HepG2 (cell line): ENCODE data around the gene EFEMP2. TPM values are rescaled to one million over a fixed set of nuclear protein-coding genes. Genes with fewer than 3 reads are reported as not detected.
A peak's percentile ranks its signal among the peaks of the same experiment; 100 is the strongest.

Experiments used
- CC2D1A ChIP-seq: sonication (generic); formaldehyde crosslinking; IDR thresholded peaks from 2 replicates; pipeline ENCODE4 v1.8.1; 2023; ENCODE audit warnings: mild to moderate bottlenecking, missing genetic modification reagents
- ELF1 ChIP-seq: sonication (generic); formaldehyde crosslinking; IDR thresholded peaks from 2 replicates; pipeline ENCODE4 v1.4.0; 2020; ENCODE audit warnings: missing genetic modification reagents
- ETV5 ChIP-seq: IDR thresholded peaks from 2 replicates; pipeline ENCODE4 v1.6.1; 2018; ENCODE audit warnings: missing biosample characterization, missing genetic modification reagents, inconsistent platforms, borderline replicate concordance
- GABPA ChIP-seq, 2 experiments: IDR thresholded peaks; 2 replicates each; pipeline ENCODE4 v1.6.1; 2011 to 2016; ENCODE audit warnings: low read depth in 2 of 2, low read length in 1 of 2, missing biosample characterization in 1 of 2, missing genetic modification characterization in 1 of 2
- KAT7 ChIP-seq: IDR thresholded peaks from 2 replicates; pipeline ENCODE4 v1.6.1; 2018; ENCODE audit warnings: borderline replicate concordance, missing compliant biosample characterization
- KDM5B ChIP-seq: sonication (generic); formaldehyde crosslinking; IDR thresholded peaks from 2 replicates; pipeline ENCODE4 v1.4.0; 2020; ENCODE audit warnings: missing genetic modification reagents, mild to moderate bottlenecking, borderline replicate concordance
- MYC ChIP-seq: sonication (generic); formaldehyde crosslinking; IDR thresholded peaks from 2 replicates; pipeline ENCODE4 v1.9.0; 2021; ENCODE audit warnings: missing genetic modification reagents, borderline replicate concordance
- NBN ChIP-seq: fragments of 450-650 bp; conservative IDR thresholded peaks from 2 replicates; pipeline ENCODE4 v1.6.1; 2017
- NR1H2 ChIP-seq: sonication (generic); formaldehyde crosslinking; IDR thresholded peaks from 2 replicates; pipeline ENCODE4 v1.8.1; 2022; ENCODE audit warnings: low read depth, missing genetic modification reagents, borderline replicate concordance
- NR2F6 ChIP-seq, 2 experiments: IDR thresholded peaks; 2 replicates each; pipeline ENCODE4 v1.6.1; 2016; ENCODE audit warnings: antibody characterized with exemption in 1 of 2, mild to moderate bottlenecking in 1 of 2
- PAWR ChIP-seq: sonication (generic); formaldehyde crosslinking; IDR thresholded peaks from 2 replicates; pipeline ENCODE4 v1.4.0; 2020; ENCODE audit warnings: missing genetic modification reagents, mild to moderate bottlenecking, borderline replicate concordance
- POLR2AphosphoS5 ChIP-seq: IDR thresholded peaks from 2 replicates; pipeline ENCODE4 v1.6.1; 2012; ENCODE audit warnings: low read depth, low read length
- PPARG ChIP-seq: conservative IDR thresholded peaks from 2 replicates; pipeline ENCODE4 v1.6.1; 2016; ENCODE audit warnings: missing biosample characterization, missing genetic modification reagents
- RARA ChIP-seq: IDR thresholded peaks from 2 replicates; pipeline ENCODE4 v1.6.1; 2016; ENCODE audit warnings: missing genetic modification reagents, missing compliant biosample characterization
- RXRA ChIP-seq: sonication (generic); formaldehyde crosslinking; IDR thresholded peaks from 2 replicates; pipeline ENCODE4 v1.5.1; 2020; ENCODE audit warnings: missing genetic modification reagents
- SMAD1 ChIP-seq: sonication (generic); formaldehyde crosslinking; IDR thresholded peaks from 2 replicates; pipeline ENCODE4 v1.4.0; 2020; ENCODE audit warnings: missing genetic modification reagents, low read depth, mild to moderate bottlenecking, borderline replicate concordance
- SOX5 ChIP-seq: IDR thresholded peaks from 2 replicates; pipeline ENCODE4 v1.6.1; 2016; ENCODE audit warnings: borderline replicate concordance
- SOX6 ChIP-seq, 2 experiments: fragments of 450-650 bp in 1 of 2; sonication (generic) in 1 of 2; formaldehyde crosslinking in 1 of 2; IDR thresholded peaks; 2 replicates each; pipeline versions ENCODE4 v1.4.0 to v1.6.1; 2017 to 2020; ENCODE audit warnings: antibody characterized with exemption in 1 of 2, mild to moderate bottlenecking in 1 of 2, missing genetic modification reagents in 1 of 2
- SP1 ChIP-seq, 2 experiments: fragments of 450-650 bp in 1 of 2; sonication (generic) in 1 of 2; formaldehyde crosslinking in 1 of 2; IDR thresholded peaks; 2 replicates each; pipeline versions ENCODE4 v1.4.0 to v1.6.1; 2016 to 2020; ENCODE audit warnings: missing genetic modification reagents in 1 of 2
- polyA plus RNA-seq, 8 experiments: library from polyadenylated mRNA; depleted of rRNA in 3 of 8; stranded (reverse) in 7 of 8; unstranded in 1 of 8; fragments of >200 nt; fragmentation: Illumina TruSeq in 4 of 8; extraction: Trizol in 4 of 8; gene quantifications; 2 replicates each; pipeline versions ENCODE4 v1.2.1 to v1.2.3, GENCODE V29; 2011 to 2016; ENCODE audit warnings: low read depth in 4 of 8, missing spikeins in 1 of 8, mixed read lengths in 1 of 8; ENCODE audit not compliant: insufficient read depth in 1 of 8
- total RNA-seq, 5 experiments: library from RNA; depleted of rRNA; stranded (reverse); fragments of >200 nt; fragmentation: Illumina TruSeq; extraction: Trizol; gene quantifications; 2 replicates each; pipeline ENCODE4 v1.2.3, GENCODE V29; 2016; ENCODE audit warnings: low read depth in 1 of 5
- TF ChIP-seq, protein P1 (sequence below): sonication (generic); formaldehyde crosslinking; IDR thresholded peaks from 2 replicates; pipeline ENCODE4 v1.5.0; 2020; ENCODE audit warnings: missing genetic modification reagents
- TF ChIP-seq, protein P2 (sequence below): IDR thresholded peaks from 2 replicates; pipeline ENCODE4 v1.6.1; 2016
- TF ChIP-seq, protein P3 (sequence below): sonication (generic); formaldehyde crosslinking; IDR thresholded peaks from 2 replicates; pipeline ENCODE4 v1.5.1; 2020; ENCODE audit warnings: missing genetic modification reagents, mild to moderate bottlenecking, borderline replicate concordance
- TF ChIP-seq, protein P4 (sequence below), 2 experiments: sonication (generic) in 1 of 2; formaldehyde crosslinking in 1 of 2; IDR thresholded peaks; 2 replicates each; pipeline versions ENCODE4 v1.5.1 to v1.6.1; 2011 to 2020; ENCODE audit warnings: borderline replicate concordance in 1 of 2, low read depth in 1 of 2, low read length in 1 of 2, mild to moderate bottlenecking in 1 of 2, missing genetic modification reagents in 1 of 2, moderate library complexity in 1 of 2
- TF ChIP-seq, protein P5 (sequence below): sonication (generic); formaldehyde crosslinking; IDR thresholded peaks from 2 replicates; pipeline ENCODE4 v1.4.0; 2020; ENCODE audit warnings: mild to moderate bottlenecking, missing genetic modification reagents

EFEMP2 gene
- total and polyA plus RNA-seq, 2 of the 13 experiments (the other 11 are each of a cell fraction or from before 2014, with no cell fraction given): 7.4 to 29.7 TPM

DNA sequence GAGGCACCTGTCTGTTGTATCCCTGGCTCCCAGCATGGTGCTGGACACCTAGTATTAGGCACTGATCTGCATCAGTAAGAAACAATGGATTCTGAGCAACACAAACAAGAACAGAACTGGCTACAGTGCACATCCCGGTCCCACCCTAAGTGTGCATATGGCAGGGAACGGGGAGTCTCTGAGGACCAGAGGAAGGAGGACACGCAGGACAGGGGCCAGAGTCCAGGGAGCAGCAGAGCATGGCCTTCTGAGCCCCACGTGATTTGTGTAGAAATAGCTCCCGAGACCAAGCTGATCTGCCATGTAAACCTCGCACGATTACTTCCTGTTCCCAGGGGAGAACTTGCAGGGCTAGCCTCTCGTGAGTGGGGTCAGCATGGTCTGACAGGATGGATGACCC, 51.5 kb downstream of the EFEMP2 start (continued):
- TF ChIP-seq, protein P1, sequence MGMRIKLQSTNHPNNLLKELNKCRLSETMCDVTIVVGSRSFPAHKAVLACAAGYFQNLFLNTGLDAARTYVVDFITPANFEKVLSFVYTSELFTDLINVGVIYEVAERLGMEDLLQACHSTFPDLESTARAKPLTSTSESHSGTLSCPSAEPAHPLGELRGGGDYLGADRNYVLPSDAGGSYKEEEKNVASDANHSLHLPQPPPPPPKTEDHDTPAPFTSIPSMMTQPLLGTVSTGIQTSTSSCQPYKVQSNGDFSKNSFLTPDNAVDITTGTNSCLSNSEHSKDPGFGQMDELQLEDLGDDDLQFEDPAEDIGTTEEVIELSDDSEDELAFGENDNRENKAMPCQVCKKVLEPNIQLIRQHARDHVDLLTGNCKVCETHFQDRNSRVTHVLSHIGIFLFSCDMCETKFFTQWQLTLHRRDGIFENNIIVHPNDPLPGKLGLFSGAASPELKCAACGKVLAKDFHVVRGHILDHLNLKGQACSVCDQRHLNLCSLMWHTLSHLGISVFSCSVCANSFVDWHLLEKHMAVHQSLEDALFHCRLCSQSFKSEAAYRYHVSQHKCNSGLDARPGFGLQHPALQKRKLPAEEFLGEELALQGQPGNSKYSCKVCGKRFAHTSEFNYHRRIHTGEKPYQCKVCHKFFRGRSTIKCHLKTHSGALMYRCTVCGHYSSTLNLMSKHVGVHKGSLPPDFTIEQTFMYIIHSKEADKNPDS (CRISPR knock-in tag): no peak
- TF ChIP-seq SOX5 (CRISPR knock-in tag): peak; percentile 55; the same call in 1 of the 2 replicates
- no peak for TF ChIP-seq NBN
- TF ChIP-seq, protein P2, sequence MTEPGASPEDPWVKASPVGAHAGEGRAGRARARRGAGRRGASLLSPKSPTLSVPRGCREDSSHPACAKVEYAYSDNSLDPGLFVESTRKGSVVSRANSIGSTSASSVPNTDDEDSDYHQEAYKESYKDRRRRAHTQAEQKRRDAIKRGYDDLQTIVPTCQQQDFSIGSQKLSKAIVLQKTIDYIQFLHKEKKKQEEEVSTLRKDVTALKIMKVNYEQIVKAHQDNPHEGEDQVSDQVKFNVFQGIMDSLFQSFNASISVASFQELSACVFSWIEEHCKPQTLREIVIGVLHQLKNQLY (CRISPR knock-in tag): peak; percentile 81
- peak; percentile 62 for TF ChIP-seq MYC (CRISPR knock-in tag)
- TF ChIP-seq, protein P3, sequence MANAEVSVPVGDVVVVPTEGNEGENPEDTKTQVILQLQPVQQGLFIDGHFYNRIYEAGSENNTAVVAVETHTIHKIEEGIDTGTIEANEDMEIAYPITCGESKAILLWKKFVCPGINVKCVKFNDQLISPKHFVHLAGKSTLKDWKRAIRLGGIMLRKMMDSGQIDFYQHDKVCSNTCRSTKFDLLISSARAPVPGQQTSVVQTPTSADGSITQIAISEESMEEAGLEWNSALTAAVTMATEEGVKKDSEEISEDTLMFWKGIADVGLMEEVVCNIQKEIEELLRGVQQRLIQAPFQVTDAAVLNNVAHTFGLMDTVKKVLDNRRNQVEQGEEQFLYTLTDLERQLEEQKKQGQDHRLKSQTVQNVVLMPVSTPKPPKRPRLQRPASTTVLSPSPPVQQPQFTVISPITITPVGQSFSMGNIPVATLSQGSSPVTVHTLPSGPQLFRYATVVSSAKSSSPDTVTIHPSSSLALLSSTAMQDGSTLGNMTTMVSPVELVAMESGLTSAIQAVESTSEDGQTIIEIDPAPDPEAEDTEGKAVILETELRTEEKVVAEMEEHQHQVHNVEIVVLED (CRISPR knock-in tag): no peak
- peak; percentile 49 for TF ChIP-seq RARA
- no peak for TF ChIP-seq GABPA (IDR thresholded peaks at IDR 0.05; ENCODE audit: low read depth, low read length)
- TF ChIP-seq GABPA (CRISPR knock-in tag; IDR thresholded peaks at IDR 0.05; ENCODE audit: low read depth): peak; percentile 59
- peak; percentile 55; the same call in 1 of the 2 replicates for TF ChIP-seq ETV5 (CRISPR knock-in tag)
- TF ChIP-seq PAWR (CRISPR knock-in tag): no peak
- no peak for TF ChIP-seq CC2D1A
- TF ChIP-seq NR1H2 (CRISPR knock-in tag): no peak
- peak; percentile 63 for TF ChIP-seq ELF1 (CRISPR knock-in tag)
- TF ChIP-seq, protein P4, sequence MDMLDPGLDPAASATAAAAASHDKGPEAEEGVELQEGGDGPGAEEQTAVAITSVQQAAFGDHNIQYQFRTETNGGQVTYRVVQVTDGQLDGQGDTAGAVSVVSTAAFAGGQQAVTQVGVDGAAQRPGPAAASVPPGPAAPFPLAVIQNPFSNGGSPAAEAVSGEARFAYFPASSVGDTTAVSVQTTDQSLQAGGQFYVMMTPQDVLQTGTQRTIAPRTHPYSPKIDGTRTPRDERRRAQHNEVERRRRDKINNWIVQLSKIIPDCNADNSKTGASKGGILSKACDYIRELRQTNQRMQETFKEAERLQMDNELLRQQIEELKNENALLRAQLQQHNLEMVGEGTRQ (IDR thresholded peaks at IDR 0.05; ENCODE audit: low read depth, low read length): peak; percentile 71
- TF ChIP-seq, protein P4 (CRISPR knock-in tag; IDR thresholded peaks at IDR 0.05; ENCODE audit: borderline replicate concordance): peak; percentile 75; the same call in 1 of the 2 replicates
- no peak for TF ChIP-seq POLR2AphosphoS5
- no peak for TF ChIP-seq NR2F6 (IDR thresholded peaks at IDR 0.05)
- TF ChIP-seq NR2F6 (CRISPR knock-in tag; IDR thresholded peaks at IDR 0.05): peak; percentile 37; the same call in 1 of the 2 replicates
- no peak for TF ChIP-seq PPARG
- TF ChIP-seq SMAD1 (CRISPR knock-in tag): no peak
- TF ChIP-seq SOX6 (IDR thresholded peaks at IDR 0.05): no peak
- TF ChIP-seq SOX6 (CRISPR knock-in tag; IDR thresholded peaks at IDR 0.05): peak; percentile 17; the same call in 1 of the 2 replicates
- TF ChIP-seq, protein P5, sequence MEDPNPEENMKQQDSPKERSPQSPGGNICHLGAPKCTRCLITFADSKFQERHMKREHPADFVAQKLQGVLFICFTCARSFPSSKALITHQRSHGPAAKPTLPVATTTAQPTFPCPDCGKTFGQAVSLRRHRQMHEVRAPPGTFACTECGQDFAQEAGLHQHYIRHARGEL (CRISPR knock-in tag): no peak
- TF ChIP-seq SP1 (IDR thresholded peaks at IDR 0.05): no peak
- no peak for TF ChIP-seq SP1 (CRISPR knock-in tag; IDR thresholded peaks at IDR 0.05)
- no peak for TF ChIP-seq KAT7 (CRISPR knock-in tag)
- TF ChIP-seq RXRA (CRISPR knock-in tag): peak; percentile 39; the same call in 1 of the 2 replicates
- TF ChIP-seq KDM5B (CRISPR knock-in tag): 0 out of 2 replicates have a peak, but pooled peaks have one; percentile 36
